ENCODE data around the gene AFG1L.

DNA sequence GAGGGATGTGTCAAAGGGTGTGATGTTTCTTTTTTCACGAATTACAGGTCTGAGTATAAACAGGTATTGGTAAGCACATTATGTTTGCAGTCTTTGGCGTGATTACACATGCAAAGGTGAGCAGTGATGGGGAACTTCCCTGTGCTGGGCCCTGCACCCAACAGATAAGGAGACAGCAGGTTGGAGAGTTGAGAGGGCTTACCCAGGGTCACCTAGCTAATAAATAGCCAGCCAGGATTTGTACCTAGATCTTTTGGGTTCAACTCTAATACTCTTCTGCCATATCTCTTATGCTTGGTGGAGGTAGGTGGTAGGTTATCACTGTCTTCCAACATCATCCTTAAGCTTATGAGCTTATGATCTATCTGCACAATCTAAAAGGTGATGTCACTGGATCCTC is 46.5 kb downstream of the AFG1L start:
- TF ChIP-seq YY1 (IDR thresholded peaks at IDR 0.05; ENCODE audit: insufficient read depth, insufficient read length) = no peak
- TF ChIP-seq SUZ12 (IDR thresholded peaks at IDR 0.05; ENCODE audit: extremely low read depth, insufficient read depth, insufficient read length) = no peak
